HG02943 (cell line): ENCODE results near the gene ITGB4.

Experiments used
- ATAC-seq: cut with Tn5 transposase; IDR thresholded peaks from one replicate; pipeline ENCODE4 v1.9.1; 2021; ENCODE audit warnings: mild to moderate bottlenecking, low read depth, moderate library complexity; ENCODE audit not compliant: unreplicated experiment

Gene ITGB4

GRCh38 chr17:75720656-75721462 lies at the start of gene ITGB4:
Gene ITGB4 (plus strand): TSS chr17:75721459. CDS start chr17:75724704, 3,245 bp downstream.
- no peak for ATAC-seq

- ATAC-seq, result no peak
Measured at GRCh38 chr17:75672011-75672410, 49.2 kb upstream of the ITGB4 start.

- no peak for ATAC-seq
Measured at GRCh38 chr17:75673487-75673886, 47.8 kb upstream of the ITGB4 start.

- no peak for ATAC-seq
Measured at GRCh38 chr17:75676461-75676860, 44.8 kb upstream of the ITGB4 start.

- ATAC-seq, result no peak
Measured at GRCh38 chr17:75679706-75680211, 41.5 kb upstream of the ITGB4 start.

- no peak for ATAC-seq
Measured at GRCh38 chr17:75680431-75680830, 40.8 kb upstream of the ITGB4 start.

- no peak for ATAC-seq
Measured at GRCh38 chr17:75681289-75681688, 40.0 kb upstream of the ITGB4 start.

GRCh38 chr17:75683583-75683982 lies 37.7 kb upstream of the ITGB4 start:
- ATAC-seq, result no peak

GRCh38 chr17:75684249-75684648 lies 37.0 kb upstream of the ITGB4 start:
- no peak for ATAC-seq

- ATAC-seq, result no peak
Measured at GRCh38 chr17:75684924-75685323, 36.3 kb upstream of the ITGB4 start.

- no peak for ATAC-seq
Measured at GRCh38 chr17:75685499-75685898, 35.8 kb upstream of the ITGB4 start.

GRCh38 chr17:75688209-75688825 lies 32.9 kb upstream of the ITGB4 start:
- ATAC-seq, result no peak

- no peak for ATAC-seq
Measured at GRCh38 chr17:75689441-75689873, 31.8 kb upstream of the ITGB4 start.

GRCh38 chr17:75691371-75691791 lies 29.9 kb upstream of the ITGB4 start:
- ATAC-seq, result no peak

- no peak for ATAC-seq
Measured at GRCh38 chr17:75691801-75692626, 29.2 kb upstream of the ITGB4 start.

- ATAC-seq, result no peak
Measured at GRCh38 chr17:75692976-75693375, 28.3 kb upstream of the ITGB4 start.

GRCh38 chr17:75693500-75694481 lies 27.5 kb upstream of the ITGB4 start:
- no peak for ATAC-seq

GRCh38 chr17:75694536-75694935 lies 26.7 kb upstream of the ITGB4 start:
- ATAC-seq, result no peak

- no peak for ATAC-seq
Measured at GRCh38 chr17:75695141-75695829, 26.0 kb upstream of the ITGB4 start.
